Cardiac muscle cell (in vitro differentiated cells and primary cell): Measurements from ENCODE around the gene KLHDC1. TPM values are rescaled to one million over a fixed set of nuclear protein-coding genes. Genes with fewer than 3 reads are reported as not detected.

Experiments
- DNase-seq, 2 donors: peaks; one replicate each; pipeline versions ENCODE4 v3.0.0 to v3.0.0-alpha.2; 2010 to 2017; ENCODE audit warnings: low read depth in 1 of 2, low spot score in 1 of 2
- H3K27ac ChIP-seq: fragments of 200-600 bp; sonication (generic); 2 replicates; pipeline ENCODE4 v1.5.1; 2016
- H3K27me3 ChIP-seq: fragments of 200-600 bp; sonication (generic); 2 replicates; pipeline ENCODE4 v1.6.0; 2016; ENCODE audit warnings: control low read depth
- H3K36me3 ChIP-seq: fragments of 200-600 bp; sonication (generic); 2 replicates; pipeline ENCODE4 v1.5.1; 2016; ENCODE audit warnings: control low read depth
- H3K4me1 ChIP-seq: fragments of 200-600 bp; sonication (generic); 2 replicates; pipeline ENCODE4 v1.8.1; 2017; ENCODE audit warnings: low read depth, mild to moderate bottlenecking, mixed run types
- H3K4me3 ChIP-seq: fragments of 200-600 bp; sonication (generic); 2 replicates; pipeline ENCODE4 v1.5.1; 2016; ENCODE audit warnings: mild to moderate bottlenecking
- H3K9me3 ChIP-seq: fragments of 200-600 bp; sonication (generic); 2 replicates; pipeline ENCODE4 v1.5.1; 2017; ENCODE audit warnings: low read depth, mild to moderate bottlenecking, control low read depth
- CTCF ChIP-seq: IDR thresholded peaks from 2 replicates; pipeline ENCODE4 v1.5.1; 2012; ENCODE audit warnings: low read depth, mild to moderate bottlenecking, low read length
- polyA plus RNA-seq: library from polyadenylated mRNA; unstranded; fragments of >200 nt; fragmentation: Nextera tagmentation; extraction: Ambion mirVana; gene quantifications from 2 replicates; pipeline ENCODE4 v1.2.1, GENCODE V29; 2016
- total RNA-seq: library from RNA; depleted of rRNA; stranded (reverse); fragments of >200 nt; gene quantifications from 2 replicates; pipeline ENCODE4 v1.2.3, GENCODE V29; 2016

The KLHDC1 gene
- total and polyA plus RNA-seq, 2 experiments from 2014 or later: 2.6 to 4.1 TPM

- Histone ChIP-seq H3K4me3 (peak overlapping the region; percentile 83), H3K27ac (peak overlapping the region; percentile 97), H3K9me3 (no peaks in the 10 kb centered on the region), H3K27me3 (no peaks in the 10 kb centered on the region), H3K36me3 (peaks cover 7% of the 10 kb centered on the region), H3K4me1 (peaks cover 20% of the 10 kb centered on the region)
- no peak for TF ChIP-seq CTCF
- DNase-seq: peak in 1 of 2 donors; percentile 7
Observed at GRCh38 chr14:49767270-49767570, 74.3 kb downstream of the KLHDC1 start.

- Histone ChIP-seq H3K27me3 (no peaks in the 10 kb centered on the region), H3K4me3 (peak within 1 kb of the TSS; percentile 83), H3K36me3 (peaks cover 12% of the 10 kb centered on the region), H3K9me3 (no peaks in the 10 kb centered on the region), H3K27ac (peak within 1 kb of the TSS; percentile 97), H3K4me1 (peaks cover 20% of the 10 kb centered on the region)
- peak; percentile 94 for DNase-seq
- peak; percentile 24 for TF ChIP-seq CTCF
Observed at GRCh38 chr14:49767571-49768300, 74.8 kb downstream of the KLHDC1 start, which contains the start of gene KLHDC2. TSS of gene KLHDC2 (plus strand) at chr14:49768153. CDS start at chr14:49768469, 316 bp downstream.

GRCh38 chr14:49768301-49769121 is 75.6 kb downstream of the KLHDC1 start:
- peak; percentile 65 to 83 for DNase-seq
- Histone ChIP-seq H3K36me3 (peaks cover 14% of the 10 kb centered on the region), H3K9me3 (no peaks in the 10 kb centered on the region), H3K27me3 (no peaks in the 10 kb centered on the region), H3K4me1 (peaks cover 20% of the 10 kb centered on the region), H3K4me3 (peak overlapping the region; percentile 83), H3K27ac (peak overlapping the region; percentile 97)
- TF ChIP-seq CTCF: no peak

- H3K4me1 ChIP-seq: peaks cover 20% of the 10 kb centered on the region
- H3K27me3 ChIP-seq: no peaks in the 10 kb centered on the region
- peak in 1 of 2 donors; percentile 61 for DNase-seq
- peak overlapping the region; percentile 83 for H3K4me3 ChIP-seq
- TF ChIP-seq CTCF: no peak
- H3K36me3 ChIP-seq: peaks cover 15% of the 10 kb centered on the region
- H3K27ac ChIP-seq: peak overlapping the region; percentile 97
- H3K9me3 ChIP-seq: no peaks in the 10 kb centered on the region
Observed at GRCh38 chr14:49769171-49769570, 76.3 kb downstream of the KLHDC1 start.

GRCh38 chr14:49769581-49770211 is 76.8 kb downstream of the KLHDC1 start:
- Histone ChIP-seq H3K36me3 (peaks cover 20% of the 10 kb centered on the region), H3K27ac (peak overlapping the region; percentile 97), H3K4me3 (peak overlapping the region; percentile 83), H3K27me3 (no peaks in the 10 kb centered on the region), H3K9me3 (no peaks in the 10 kb centered on the region), H3K4me1 (peaks cover 20% of the 10 kb centered on the region)
- DNase-seq: no peak
- no peak for TF ChIP-seq CTCF
